ENCODE results near the gene HOXB9.

- TF ChIP-seq CTCF (IDR thresholded peaks at IDR 0.05) (no peak), EP300 (IDR thresholded peaks at IDR 0.05) (no peak)
These were observed 30.7 kb downstream of the HOXB9 start for GRCh38 chr17:48595278-48595999.
